Testis (tissue), 3 donors: Measurements from ENCODE around the gene PLXND1. TPM values are rescaled to one million over a fixed set of nuclear protein-coding genes. Genes with fewer than 3 reads are reported as not detected.

Source experiments
- DNase-seq: peaks from one replicate; pipeline ENCODE4 v3.0.0-alpha.2; 2019
- H3K27ac ChIP-seq, 2 donors: fragments of 200-600 bp; sonication (generic); one replicate each; pipeline ENCODE4 v1.5.1; 2019
- H3K27me3 ChIP-seq: fragments of 200-600 bp; sonication (generic); one replicate; pipeline ENCODE4 v1.5.1; 2019
- H3K36me3 ChIP-seq: fragments of 200-600 bp; sonication (generic); one replicate; pipeline ENCODE4 v1.5.1; 2017; ENCODE audit warnings: low read depth; ENCODE audit errors: missing control alignments
- H3K4me1 ChIP-seq: fragments of 200-600 bp; sonication (generic); one replicate; pipeline ENCODE4 v1.5.1; 2019
- H3K4me3 ChIP-seq, 2 donors: fragments of 200-600 bp; sonication (generic); one replicate each; pipeline ENCODE4 v1.5.1; 2017 to 2019
- H3K9me3 ChIP-seq: fragments of 200-600 bp; sonication (generic); one replicate; pipeline ENCODE4 v1.5.1; 2017
- CTCF ChIP-seq, 3 experiments: fragments of 450-650 bp in 2 of 3; fragments of 200-600 bp in 1 of 3; sonication (generic) in 1 of 3; IDR thresholded peaks; one replicate each; pipeline ENCODE4 v1.5.1; 2016 to 2019; ENCODE audit warnings: antibody characterized with exemption in 3 of 3, mild to moderate bottlenecking in 2 of 3, moderate library complexity in 1 of 3
- POLR2A ChIP-seq: fragments of 450-650 bp; IDR thresholded peaks from one replicate; pipeline ENCODE4 v1.6.1; 2017; ENCODE audit warnings: antibody characterized with exemption, mild to moderate bottlenecking, moderate library complexity
- WGBS, 2 donors: methylation state at CpG; one replicate each; pipeline ENCODE4 v1.1.5; 2018; 5-methylcytosine and 5-hydroxymethylcytosine counted together
- intact Hi-C: fragments of 100-400 bp; cut with DNase I; formaldehyde crosslinking; loops from one replicate; pipeline ENCODE4 v1.15.1; 2023; ENCODE audit warnings: low total_unique reads
- polyA plus RNA-seq: library from polyadenylated mRNA; stranded (reverse); fragments of 350-450 nt; fragmentation: Illumina TruSeq; extraction: RNeasy Lipid Tissue Mini Kit (QIAGEN cat#74804); gene quantifications from one replicate; pipeline ENCODE4 v1.2.3, GENCODE V29; 2014; ENCODE audit warnings: low read depth, low replicate concordance; ENCODE audit not compliant: insufficient read depth
- total RNA-seq, 2 donors: library from RNA; depleted of rRNA; stranded (reverse); fragments of >200 nt; gene quantifications; one replicate each; pipeline ENCODE4 v1.2.3, GENCODE V29; 2016

Gene PLXND1
- total and polyA plus RNA-seq, 3 donors from 2014 or later, result 50.2 to 87.8 (median 69.2) TPM

- intact Hi-C loops, result loop anchor here (10.0 kb wide), 1 partner anchor 49 kb away; no protein-coding TSS in a partner anchor
Observed at GRCh38 chr3:129603991-129604749, 2.3 kb downstream of the PLXND1 start.

GRCh38 chr3:129603561-129603942 is 2.9 kb downstream of the PLXND1 start:
- intact Hi-C loops, result loop anchor here (10.0 kb wide), 1 partner anchor 49 kb away; no protein-coding TSS in a partner anchor
- peak overlapping the region in 1 of 2 donors; percentile 65 for H3K4me3 ChIP-seq
- no peaks in the 10 kb centered on the region for H3K36me3 ChIP-seq
- H3K27me3 ChIP-seq, result no peaks in the 10 kb centered on the region
- peak overlapping the region; percentile 42 to 55 for H3K27ac ChIP-seq
- H3K4me1 ChIP-seq, result peaks cover 45% of the 10 kb centered on the region
- H3K9me3 ChIP-seq, result no peaks in the 10 kb centered on the region
- no peak for TF ChIP-seq POLR2A
- TF ChIP-seq CTCF (IDR thresholded peaks at IDR 0.05), result no peak
- WGBS, 2 donors, result 36 to 66% methylated on average over 7 of the region's 7 CpGs
- no peak for DNase-seq

More at GRCh38 chr3:129603991-129604749, 2.3 kb downstream of the PLXND1 start:
- WGBS, 2 donors, result 62 to 71% methylated on average over 8 of the region's 8 CpGs
- Histone ChIP-seq H3K9me3 (no peaks in the 10 kb centered on the region), H3K4me1 (peaks cover 45% of the 10 kb centered on the region), H3K36me3 (no peaks in the 10 kb centered on the region), H3K27ac (peak overlapping the region; percentile 42 to 55), H3K4me3 (peak overlapping the region; percentile 65 to 68), H3K27me3 (no peaks in the 10 kb centered on the region)
- TF ChIP-seq CTCF (IDR thresholded peaks at IDR 0.05) (no peak), POLR2A (no peak)
- DNase-seq, result no peak

- no peaks in the 10 kb centered on the region for H3K27me3 ChIP-seq
- H3K9me3 ChIP-seq, result no peaks in the 10 kb centered on the region
- peaks cover 45% of the 10 kb centered on the region for H3K4me1 ChIP-seq
- DNase-seq, result peak; percentile 77
- H3K36me3 ChIP-seq, result no peaks in the 10 kb centered on the region
- peak overlapping the region in 1 of 2 donors; percentile 65 for H3K4me3 ChIP-seq
- TF ChIP-seq CTCF (IDR thresholded peaks at IDR 0.05) (no peak), POLR2A (no peak)
- intact Hi-C loops, result loop anchor here (10.0 kb wide), 1 partner anchor 48 kb away; no protein-coding TSS in a partner anchor
- WGBS, 2 donors, result 50 to 59% methylated on average over 13 to 15 of the region's 15 CpGs
- H3K27ac ChIP-seq, result peak overlapping the region; percentile 42 to 55
Observed at GRCh38 chr3:129602730-129603560, 3.5 kb downstream of the PLXND1 start.

- intact Hi-C loops, result loop anchor here (10.0 kb wide), 1 partner anchor 48 kb away; no protein-coding TSS in a partner anchor
- peaks cover 46% of the 10 kb centered on the region for H3K4me1 ChIP-seq
- 75 to 92% methylated on average over 11 of the region's 11 CpGs for WGBS, 2 donors
- no peak for TF ChIP-seq CTCF (IDR thresholded peaks at IDR 0.05)
- no peak for TF ChIP-seq POLR2A
- H3K27ac ChIP-seq, result peak overlapping the region in 1 of 2 donors; percentile 55
- no peaks in the 10 kb centered on the region for H3K9me3 ChIP-seq
- no peaks in the 10 kb centered on the region for H3K27me3 ChIP-seq
- no peak overlapping the region for H3K4me3 ChIP-seq
- DNase-seq, result no peak
- no peaks in the 10 kb centered on the region for H3K36me3 ChIP-seq
Observed at GRCh38 chr3:129602309-129602708, 4.2 kb downstream of the PLXND1 start.
